Ramos (cell line): ENCODE measurements around the gene CELA2A.
"Not testable (repeated sequence)": the region's sequence is repeated elsewhere in the genome, so short reads cannot be mapped to it uniquely, and the experiment has no call there.

Experiments
- in situ Hi-C: fragments of 300-500 bp; cut with MboI; formaldehyde crosslinking; loops from one replicate; pipeline ENCODE4 v1.14.3; 2022; ENCODE audit warnings: low sequenced_read_pairs; ENCODE audit not compliant: unreplicated experiment

CELA2A gene

DNA sequence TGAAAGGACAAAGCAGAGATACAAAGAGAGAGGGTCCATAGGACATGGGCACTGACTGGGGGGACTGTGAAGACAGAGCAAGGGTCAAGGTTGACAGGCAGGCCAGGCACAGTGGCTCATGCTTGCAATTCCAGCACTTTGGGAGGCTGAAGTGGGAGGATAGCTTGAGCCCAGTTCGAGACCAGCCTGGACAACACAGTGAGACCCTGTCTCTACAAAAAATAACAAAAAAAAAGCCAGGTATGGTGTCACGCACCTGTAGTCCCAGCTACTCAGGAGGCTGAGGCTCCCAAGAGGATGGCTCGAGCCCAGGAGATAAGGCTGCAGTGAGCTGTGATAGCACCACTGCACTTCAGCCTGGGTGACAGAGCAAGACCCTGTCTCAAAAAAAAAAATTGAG, 63.1 kb downstream of the CELA2A start:
- in situ Hi-C loops = no loop called here

DNA sequence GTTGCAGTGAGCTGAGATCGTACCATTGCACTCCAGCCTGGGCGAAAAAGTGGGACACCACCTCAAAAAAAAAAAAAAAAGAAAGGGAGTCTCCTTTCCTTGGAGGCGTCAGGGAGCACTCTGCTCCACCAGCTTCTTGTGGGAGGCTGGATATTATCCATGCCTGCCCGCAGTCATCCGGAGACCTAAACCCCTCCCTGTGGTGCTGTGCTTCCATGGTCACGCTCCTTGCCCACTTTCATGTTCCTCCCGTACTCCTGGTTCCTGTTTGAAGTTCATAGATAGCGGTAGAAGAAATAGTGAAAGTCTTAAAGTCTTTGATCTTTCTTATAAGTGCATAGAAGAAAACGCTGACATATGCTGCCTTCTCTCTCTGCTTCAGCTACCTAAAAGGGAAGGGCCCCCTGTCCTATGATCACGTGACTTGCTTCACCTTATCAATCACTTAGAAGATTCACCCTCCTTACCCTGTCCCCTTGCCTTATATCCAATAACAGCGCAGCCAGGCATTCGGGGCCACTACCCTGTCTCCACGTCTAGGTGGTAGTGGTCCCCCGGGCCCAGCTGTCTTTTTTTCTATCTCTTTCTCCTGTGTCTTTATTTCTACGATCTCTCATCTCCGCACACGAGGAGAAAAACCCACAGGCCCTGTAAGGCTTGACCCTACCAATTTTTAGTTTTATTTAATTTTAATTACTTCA, 64.8 kb downstream of the CELA2A start:
- in situ Hi-C loops = not testable (repeated sequence)
